ENCODE results near the gene GIPR. TPM values are rescaled to one million over a fixed set of nuclear protein-coding genes. Genes with fewer than 3 reads are reported as not detected.
A peak's percentile ranks its signal among the peaks of the same experiment; 100 is the strongest.

Gene GIPR
- total RNA-seq, 1 experiment from 2014 or later: 1.9 TPM

- Histone ChIP-seq H3K4me3 (ENCODE audit: low read length) (peak overlapping the region; percentile 63), H3K27ac (ENCODE audit: low read length) (no peak overlapping the region), H3K9me2 (replicated peaks; ENCODE audit: low read length) (no peaks in the 10 kb centered on the region), H3F3A (ENCODE audit: low read length, unreplicated experiment) (peaks cover 4% of the 10 kb centered on the region), H3K27me3 (ENCODE audit: low read length) (no peaks in the 10 kb centered on the region), H3K9me3 (ENCODE audit: low read length) (no peaks in the 10 kb centered on the region), H3K4me1 (ENCODE audit: insufficient read depth, low read length) (peaks cover 18% of the 10 kb centered on the region), H2AFZ (ENCODE audit: low read length) (peak overlapping the region; percentile 84), H3K36me3 (ENCODE audit: low read depth, low read length) (no peaks in the 10 kb centered on the region), H3K79me2 (ENCODE audit: low read length) (no peaks in the 10 kb centered on the region), H3K4me2 (ENCODE audit: low read length) (peak overlapping the region; percentile 81), H3K9ac (ENCODE audit: low read length) (no peak overlapping the region), H4K20me1 (ENCODE audit: low read length) (no peaks in the 10 kb centered on the region)
- intact Hi-C loops (cut with micrococcal nuclease): loop anchor here (10.0 kb wide), 2 partner anchors 61 to 151 kb away; partner anchors contain the start of genes OPA3, PPM1N and RTN2
- ChIA-PET POLR2A (ENCODE audit: unreplicated experiment) (interaction anchor here (0.6 kb wide), 2 partner anchors 22 to 35 kb away, joined by 4 read pairs; no protein-coding TSS in a partner anchor), CTCF (interaction anchor here (1.3 kb wide), 1 partner anchor 87 kb away, joined by 3 read pairs; no protein-coding TSS in a partner anchor)
- TF ChIP-seq EZH2phosphoT487 (IDR thresholded peaks at IDR 0.05; ENCODE audit: borderline replicate concordance, low read length) (no peak), EZH2 (IDR thresholded peaks at IDR 0.05; ENCODE audit: low read length, unreplicated experiment) (no peak), CTCF (conservative IDR thresholded peaks at IDR 0.05; ENCODE audit: low read depth, low read length) (no peak)
- no TSS peak for BruUV-seq (replicated peaks)
- ATAC-seq: peak; percentile 48
- peak; percentile 75 for DNase-seq
These were observed 22.2 kb upstream of the GIPR start for GRCh38 chr19:45645631-45646344.

GRCh38 chr19:45646345-45646698 lies 21.7 kb upstream of the GIPR start:
- no TSS peak for BruUV-seq (replicated peaks)
- DNase-seq (no peak), ATAC-seq (no peak)
- Histone ChIP-seq H2AFZ (ENCODE audit: low read length) (peak overlapping the region; percentile 84), H3K9ac (ENCODE audit: low read length) (no peak overlapping the region), H3K79me2 (ENCODE audit: low read length) (no peaks in the 10 kb centered on the region), H3K27me3 (ENCODE audit: low read length) (no peaks in the 10 kb centered on the region), H3K27ac (ENCODE audit: low read length) (no peak overlapping the region), H3K4me1 (ENCODE audit: insufficient read depth, low read length) (peaks cover 13% of the 10 kb centered on the region), H3F3A (ENCODE audit: low read length, unreplicated experiment) (peaks cover 4% of the 10 kb centered on the region), H3K9me3 (ENCODE audit: low read length) (no peaks in the 10 kb centered on the region), H3K4me3 (ENCODE audit: low read length) (peak overlapping the region; percentile 63), H3K4me2 (ENCODE audit: low read length) (peak overlapping the region; percentile 81), H3K9me2 (replicated peaks; ENCODE audit: low read length) (no peaks in the 10 kb centered on the region), H3K36me3 (ENCODE audit: low read depth, low read length) (no peaks in the 10 kb centered on the region), H4K20me1 (ENCODE audit: low read length) (no peaks in the 10 kb centered on the region)
- TF ChIP-seq EZH2 (IDR thresholded peaks at IDR 0.05; ENCODE audit: low read length, unreplicated experiment): no peak
- TF ChIP-seq CTCF (conservative IDR thresholded peaks at IDR 0.05; ENCODE audit: low read depth, low read length): no peak
- TF ChIP-seq EZH2phosphoT487 (IDR thresholded peaks at IDR 0.05; ENCODE audit: borderline replicate concordance, low read length): no peak
- CTCF ChIA-PET: interaction anchor here (1.3 kb wide), 1 partner anchor 88 kb away, joined by 3 read pairs; no protein-coding TSS in a partner anchor
- POLR2A ChIA-PET (ENCODE audit: unreplicated experiment): interaction anchor here (0.6 kb wide), 1 partner anchor 21 kb away, joined by 4 read pairs; no protein-coding TSS in a partner anchor
- intact Hi-C loops (cut with micrococcal nuclease): loop anchor here (10.0 kb wide), 2 partner anchors 62 to 152 kb away; partner anchors contain the start of genes OPA3, PPM1N and RTN2

GRCh38 chr19:45650722-45651121 lies 17.3 kb upstream of the GIPR start:
- Histone ChIP-seq H2AFZ (ENCODE audit: low read length) (no peak overlapping the region), H3K9ac (ENCODE audit: low read length) (no peak overlapping the region), H3K79me2 (ENCODE audit: low read length) (no peaks in the 10 kb centered on the region), H3K36me3 (ENCODE audit: low read depth, low read length) (no peaks in the 10 kb centered on the region), H3F3A (ENCODE audit: low read length, unreplicated experiment) (no peaks in the 10 kb centered on the region), H3K4me2 (ENCODE audit: low read length) (no peak overlapping the region), H3K9me3 (ENCODE audit: low read length) (no peaks in the 10 kb centered on the region), H3K9me2 (replicated peaks; ENCODE audit: low read length) (no peaks in the 10 kb centered on the region), H4K20me1 (ENCODE audit: low read length) (no peaks in the 10 kb centered on the region), H3K27me3 (ENCODE audit: low read length) (no peaks in the 10 kb centered on the region), H3K27ac (ENCODE audit: low read length) (no peak overlapping the region), H3K4me1 (ENCODE audit: insufficient read depth, low read length) (no peaks in the 10 kb centered on the region), H3K4me3 (ENCODE audit: low read length) (no peak overlapping the region)
- intact Hi-C loops (cut with micrococcal nuclease): no loop called here
- BruUV-seq (replicated peaks): no TSS peak
- no peak for DNase-seq
- ChIA-PET CTCF (no interaction called here), POLR2A (ENCODE audit: unreplicated experiment) (no interaction called here)
- no peak for ATAC-seq
- TF ChIP-seq EZH2phosphoT487 (IDR thresholded peaks at IDR 0.05; ENCODE audit: borderline replicate concordance, low read length) (no peak), CTCF (conservative IDR thresholded peaks at IDR 0.05; ENCODE audit: low read depth, low read length) (no peak), EZH2 (IDR thresholded peaks at IDR 0.05; ENCODE audit: low read length, unreplicated experiment) (no peak)

Data from PC-3 (cell line).